ENCODE measurements around the gene YKT6. TPM values are rescaled to one million over a fixed set of nuclear protein-coding genes. Genes with fewer than 3 reads are reported as not detected.

Gene YKT6
- total and polyA plus RNA-seq, 2 donors (not counting 3 experiments of a cell fraction or from before 2014, with no cell fraction given): 117 to 120 TPM

DNA sequence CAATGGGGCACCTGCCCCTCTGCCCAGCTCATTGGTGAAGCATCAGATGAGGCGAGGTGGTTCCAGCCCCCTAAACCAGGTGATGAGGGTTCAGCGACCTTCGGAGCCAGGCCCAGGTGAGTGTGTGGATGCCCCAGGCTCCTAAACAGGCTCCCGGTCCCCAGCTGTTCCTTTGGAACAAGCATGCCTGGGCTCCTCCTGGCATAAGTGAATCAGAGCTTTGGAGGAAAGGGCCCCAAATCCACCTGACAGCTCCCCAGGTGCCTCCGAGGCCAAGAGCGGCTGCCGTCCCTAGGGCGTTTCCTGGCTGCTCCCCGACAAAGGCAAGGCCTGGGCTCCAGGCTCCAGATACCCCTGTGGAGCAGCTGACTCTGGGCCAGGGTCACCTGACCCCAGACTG, 61.3 kb downstream of the YKT6 start:
- H3K4me1 ChIP-seq (ENCODE audit: control insufficient read depth, extremely low read depth, insufficient read depth, low read length): peaks cover 29% of the 10 kb centered on the region
- no peak overlapping the region for H3K9ac ChIP-seq (replicated peaks; ENCODE audit: extremely low read depth, insufficient read depth, low read length)
- dilution Hi-C loops (cut with MboI; ENCODE audit: extremely low pct_ligation_motif_present, low sequenced_read_pairs) (no loop called here), intact Hi-C loops (cut with micrococcal nuclease) (no loop called here)
- FAIRE-seq (no peak), DNase-seq (ENCODE audit: low read depth, low spot score) (no peak)
- H3K27ac ChIP-seq (ENCODE audit: insufficient read depth, low read depth, low read length): no peak overlapping the region
- no peak overlapping the region for H3K4me2 ChIP-seq (ENCODE audit: insufficient read depth, low read length)
- no peak overlapping the region for H2AFZ ChIP-seq (ENCODE audit: low read depth, low read length)
- TF ChIP-seq POLR2AphosphoS5 (IDR thresholded peaks at IDR 0.05; ENCODE audit: insufficient read depth, low read depth, low read length): no peak
- no peak for TF ChIP-seq EZH2 (IDR thresholded peaks at IDR 0.05; ENCODE audit: borderline replicate concordance, low read depth, low read length, severe bottlenecking)
- TF ChIP-seq MYC (IDR thresholded peaks at IDR 0.05; ENCODE audit: low read depth, low read length): no peak
- no peaks in the 10 kb centered on the region for H3K79me2 ChIP-seq (ENCODE audit: control insufficient read depth, insufficient read depth, low read length)
- ChIA-PET CTCF (no interaction called here), POLR2A (no interaction called here)
- no peaks in the 10 kb centered on the region for H3K9me3 ChIP-seq (replicated peaks; ENCODE audit: control insufficient read depth, insufficient read depth, low read length)
- no peaks in the 10 kb centered on the region for H3K9me1 ChIP-seq (replicated peaks; ENCODE audit: control insufficient read depth, extremely low read depth, insufficient read depth, low read length)
- H4K20me1 ChIP-seq (replicated peaks; ENCODE audit: control insufficient read depth, extremely low read depth, insufficient read depth, low read length): no peaks in the 10 kb centered on the region
- no peaks in the 10 kb centered on the region for H3K36me3 ChIP-seq (ENCODE audit: control insufficient read depth in 2 of 2, extremely low read depth in 1 of 2, insufficient read depth in 2 of 2, low read length in 2 of 2)
- no peak overlapping the region for H3K4me3 ChIP-seq (replicated peaks in 1 of 3; ENCODE audit: insufficient read depth in 1 of 3, low read depth in 1 of 3, low read length in 3 of 3)
- peaks cover 0 to 5% of the 10 kb centered on the region in 2 experiments for H3K27me3 ChIP-seq (ENCODE audit: control insufficient read depth in 2 of 2, insufficient read depth in 2 of 2, low read length in 2 of 2)
- BruUV-seq (replicated peaks): no TSS peak

DNA sequence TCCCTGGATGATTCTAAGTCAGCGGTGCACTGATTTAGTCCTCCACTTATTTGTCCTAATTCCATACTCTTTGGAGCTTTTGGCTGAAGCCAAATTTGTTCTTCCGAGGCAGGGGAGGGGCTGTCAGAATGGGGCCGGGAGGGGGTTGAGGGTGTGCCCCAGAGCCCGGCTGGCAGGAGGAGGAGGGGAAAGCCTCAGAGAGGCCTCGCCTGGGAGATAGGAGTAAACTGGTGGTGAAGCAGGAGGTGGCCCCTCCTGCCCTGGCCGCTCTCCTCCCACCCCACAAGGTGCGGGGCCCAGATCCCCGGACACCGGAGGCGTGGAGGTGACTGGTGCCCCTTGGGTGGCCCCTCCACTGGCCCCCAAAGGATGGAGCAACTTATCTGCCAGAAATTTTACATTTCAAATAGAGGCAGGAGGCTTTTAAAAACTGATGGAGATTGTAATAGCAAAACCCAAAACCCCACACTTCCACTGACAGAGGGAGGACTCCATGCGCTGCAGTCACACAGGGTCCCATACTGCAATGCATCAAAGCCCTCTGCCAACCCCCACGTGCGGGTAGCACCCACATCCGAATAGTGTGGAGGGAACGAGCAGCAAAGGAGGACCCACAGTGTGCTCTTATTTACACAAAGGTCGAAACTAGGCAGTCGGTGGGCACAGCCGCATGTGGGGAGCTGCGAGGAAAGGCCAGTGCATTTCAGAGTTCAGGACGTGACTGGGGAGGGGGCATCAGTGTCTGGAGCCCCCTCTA, 62.7 kb downstream of the YKT6 start:
- BruUV-seq (replicated peaks): no TSS peak
- no peak overlapping the region for H3K4me2 ChIP-seq (ENCODE audit: insufficient read depth, low read length)
- no peaks in the 10 kb centered on the region for H3K79me2 ChIP-seq (ENCODE audit: control insufficient read depth, insufficient read depth, low read length)
- H3K9me3 ChIP-seq (replicated peaks; ENCODE audit: control insufficient read depth, insufficient read depth, low read length): no peaks in the 10 kb centered on the region
- no peaks in the 10 kb centered on the region for H4K20me1 ChIP-seq (replicated peaks; ENCODE audit: control insufficient read depth, extremely low read depth, insufficient read depth, low read length)
- intact Hi-C loops (cut with micrococcal nuclease): no loop called here
- no peaks in the 10 kb centered on the region for H3K9me1 ChIP-seq (replicated peaks; ENCODE audit: control insufficient read depth, extremely low read depth, insufficient read depth, low read length)
- H3K9ac ChIP-seq (replicated peaks; ENCODE audit: extremely low read depth, insufficient read depth, low read length): no peak overlapping the region
- H2AFZ ChIP-seq (ENCODE audit: low read depth, low read length): no peak overlapping the region
- H3K27me3 ChIP-seq (ENCODE audit: control insufficient read depth in 2 of 2, insufficient read depth in 2 of 2, low read length in 2 of 2): peaks cover 0 to 10% of the 10 kb centered on the region in 2 experiments
- H3K27ac ChIP-seq (ENCODE audit: insufficient read depth, low read depth, low read length): no peak overlapping the region
- TF ChIP-seq, protein P1, sequence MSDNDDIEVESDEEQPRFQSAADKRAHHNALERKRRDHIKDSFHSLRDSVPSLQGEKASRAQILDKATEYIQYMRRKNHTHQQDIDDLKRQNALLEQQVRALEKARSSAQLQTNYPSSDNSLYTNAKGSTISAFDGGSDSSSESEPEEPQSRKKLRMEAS (IDR thresholded peaks at IDR 0.05; ENCODE audit: insufficient read depth, insufficient read length): no peak
- TF ChIP-seq GATA2 (IDR thresholded peaks at IDR 0.05; ENCODE audit: insufficient read depth, insufficient read length, low read depth, low read length): no peak
- no peak for TF ChIP-seq CTCF (IDR thresholded peaks at IDR 0.05; ENCODE audit: extremely low read depth in 1 of 2, insufficient read depth in 1 of 2, low read depth in 1 of 2, low read length in 2 of 2)
- no peak for TF ChIP-seq POLR2AphosphoS5 (IDR thresholded peaks at IDR 0.05; ENCODE audit: insufficient read depth, low read depth, low read length)
- no peak for TF ChIP-seq JUN (IDR thresholded peaks at IDR 0.05; ENCODE audit: borderline replicate concordance, insufficient read depth, insufficient read length, low read depth)
- TF ChIP-seq FOS (IDR thresholded peaks at IDR 0.05; ENCODE audit: borderline replicate concordance, insufficient read depth, low read length): no peak
- no peak for TF ChIP-seq MYC (IDR thresholded peaks at IDR 0.05; ENCODE audit: low read depth, low read length)
- TF ChIP-seq EZH2 (IDR thresholded peaks at IDR 0.05; ENCODE audit: borderline replicate concordance, low read depth, low read length, severe bottlenecking): no peak
- no peak for TF ChIP-seq POLR2A (IDR thresholded peaks at IDR 0.05; ENCODE audit: low read depth, low read length)
- H3K4me3 ChIP-seq (replicated peaks in 1 of 3; ENCODE audit: insufficient read depth in 1 of 3, low read depth in 1 of 3, low read length in 3 of 3): no peak overlapping the region
- peaks cover 15% of the 10 kb centered on the region for H3K4me1 ChIP-seq (ENCODE audit: control insufficient read depth, extremely low read depth, insufficient read depth, low read length)
- POLR2A ChIA-PET: no interaction called here
- no peaks in the 10 kb centered on the region for H3K36me3 ChIP-seq (ENCODE audit: control insufficient read depth in 2 of 2, extremely low read depth in 1 of 2, insufficient read depth in 2 of 2, low read length in 2 of 2)
- FAIRE-seq (no peak), DNase-seq (ENCODE audit: low read depth, low spot score) (no peak)
- CTCF ChIA-PET: no interaction called here
- dilution Hi-C loops (cut with MboI; ENCODE audit: extremely low pct_ligation_motif_present, low sequenced_read_pairs): no loop called here

All from endothelial cell of umbilical vein (primary cell).